Skin epidermis (tissue), 12 donors: ENCODE results near the gene TEC.

Experiments used
- H3K27ac ChIP-seq, 21 experiments: fragments of 200-600 bp; sonication (generic) in 11 of 21; one replicate each; pipeline ENCODE4 v1.5.0; 2020; ENCODE audit warnings: mild to moderate bottlenecking in 3 of 21, inconsistent platforms in 2 of 21, moderate library complexity in 2 of 21
- H3K4me3 ChIP-seq, 7 experiments: fragments of 200-600 bp; sonication (generic) in 2 of 7; one replicate each; pipeline ENCODE4 v1.5.0; 2020; ENCODE audit warnings: inconsistent platforms in 2 of 7, mild to moderate bottlenecking in 2 of 7, moderate library complexity in 1 of 7

TEC gene

GRCh38 chr4:48108309-48109073, 161.1 kb downstream of the TEC start:
- Histone ChIP-seq H3K27ac (no peak overlapping the region), H3K4me3 (no peak overlapping the region)

GRCh38 chr4:48105230-48105629, 164.4 kb downstream of the TEC start:
- no peak overlapping the region for H3K27ac ChIP-seq

GRCh38 chr4:48103483-48104139, 166.0 kb downstream of the TEC start:
- Histone ChIP-seq H3K4me3 (no peak overlapping the region), H3K27ac (no peak overlapping the region)

More at GRCh38 chr4:48105230-48105629, 164.4 kb downstream of the TEC start:
- H3K4me3 ChIP-seq: no peak overlapping the region

- H3K27ac ChIP-seq: no peak overlapping the region
- H3K4me3 ChIP-seq: no peak overlapping the region
Observed at GRCh38 chr4:48102303-48102702, 167.3 kb downstream of the TEC start.

GRCh38 chr4:48100256-48100655, 169.4 kb downstream of the TEC start:
- no peak overlapping the region for H3K27ac ChIP-seq

GRCh38 chr4:48095441-48095840, 174.2 kb downstream of the TEC start:
- Histone ChIP-seq H3K4me3 (no peak overlapping the region), H3K27ac (no peak overlapping the region)

More at GRCh38 chr4:48100256-48100655, 169.4 kb downstream of the TEC start:
- H3K4me3 ChIP-seq: no peak overlapping the region

- H3K4me3 ChIP-seq: no peak overlapping the region
- H3K27ac ChIP-seq: no peak overlapping the region
Observed at GRCh38 chr4:48093991-48094416, 175.6 kb downstream of the TEC start.

GRCh38 chr4:48090621-48091020, 179.0 kb downstream of the TEC start:
- no peak overlapping the region for H3K27ac ChIP-seq
- H3K4me3 ChIP-seq: no peak overlapping the region

- H3K4me3 ChIP-seq: no peak overlapping the region
- no peak overlapping the region for H3K27ac ChIP-seq
Observed at GRCh38 chr4:48085821-48086589, 183.6 kb downstream of the TEC start.
